ENCODE data around the gene OR5H6.

DNA sequence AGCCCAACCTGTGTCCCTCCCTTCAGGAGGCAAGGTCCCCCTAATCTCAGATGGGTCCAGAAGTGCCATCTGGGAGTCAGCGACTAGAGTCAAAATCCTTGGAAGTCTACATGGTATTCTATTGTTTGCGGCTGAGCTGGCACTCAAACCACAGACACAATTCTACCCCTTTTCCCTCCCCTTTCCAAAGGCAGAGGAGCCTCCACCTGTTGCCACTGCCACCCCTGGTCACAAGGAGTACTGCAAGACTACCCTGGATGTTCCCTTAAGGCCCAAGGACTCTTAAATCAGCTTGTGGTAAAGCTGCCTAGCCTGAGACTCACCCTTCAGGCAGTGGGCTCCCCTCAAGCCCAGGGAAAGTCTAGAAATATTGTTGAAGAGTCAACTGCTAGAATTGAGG is 4.3 kb upstream of the OR5H6 start:
- TF ChIP-seq, protein P1, sequence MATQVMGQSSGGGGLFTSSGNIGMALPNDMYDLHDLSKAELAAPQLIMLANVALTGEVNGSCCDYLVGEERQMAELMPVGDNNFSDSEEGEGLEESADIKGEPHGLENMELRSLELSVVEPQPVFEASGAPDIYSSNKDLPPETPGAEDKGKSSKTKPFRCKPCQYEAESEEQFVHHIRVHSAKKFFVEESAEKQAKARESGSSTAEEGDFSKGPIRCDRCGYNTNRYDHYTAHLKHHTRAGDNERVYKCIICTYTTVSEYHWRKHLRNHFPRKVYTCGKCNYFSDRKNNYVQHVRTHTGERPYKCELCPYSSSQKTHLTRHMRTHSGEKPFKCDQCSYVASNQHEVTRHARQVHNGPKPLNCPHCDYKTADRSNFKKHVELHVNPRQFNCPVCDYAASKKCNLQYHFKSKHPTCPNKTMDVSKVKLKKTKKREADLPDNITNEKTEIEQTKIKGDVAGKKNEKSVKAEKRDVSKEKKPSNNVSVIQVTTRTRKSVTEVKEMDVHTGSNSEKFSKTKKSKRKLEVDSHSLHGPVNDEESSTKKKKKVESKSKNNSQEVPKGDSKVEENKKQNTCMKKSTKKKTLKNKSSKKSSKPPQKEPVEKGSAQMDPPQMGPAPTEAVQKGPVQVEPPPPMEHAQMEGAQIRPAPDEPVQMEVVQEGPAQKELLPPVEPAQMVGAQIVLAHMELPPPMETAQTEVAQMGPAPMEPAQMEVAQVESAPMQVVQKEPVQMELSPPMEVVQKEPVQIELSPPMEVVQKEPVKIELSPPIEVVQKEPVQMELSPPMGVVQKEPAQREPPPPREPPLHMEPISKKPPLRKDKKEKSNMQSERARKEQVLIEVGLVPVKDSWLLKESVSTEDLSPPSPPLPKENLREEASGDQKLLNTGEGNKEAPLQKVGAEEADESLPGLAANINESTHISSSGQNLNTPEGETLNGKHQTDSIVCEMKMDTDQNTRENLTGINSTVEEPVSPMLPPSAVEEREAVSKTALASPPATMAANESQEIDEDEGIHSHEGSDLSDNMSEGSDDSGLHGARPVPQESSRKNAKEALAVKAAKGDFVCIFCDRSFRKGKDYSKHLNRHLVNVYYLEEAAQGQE (IDR thresholded peaks at IDR 0.05; ENCODE audit: borderline replicate concordance), result no peak
- TF ChIP-seq TAF1 (IDR thresholded peaks at IDR 0.05; ENCODE audit: low read depth) (no peak), EZH2 (IDR thresholded peaks at IDR 0.05; ENCODE audit: borderline replicate concordance, insufficient read depth, low read length, poor library complexity, severe bottlenecking) (no peak)
- TF ChIP-seq, protein P2, sequence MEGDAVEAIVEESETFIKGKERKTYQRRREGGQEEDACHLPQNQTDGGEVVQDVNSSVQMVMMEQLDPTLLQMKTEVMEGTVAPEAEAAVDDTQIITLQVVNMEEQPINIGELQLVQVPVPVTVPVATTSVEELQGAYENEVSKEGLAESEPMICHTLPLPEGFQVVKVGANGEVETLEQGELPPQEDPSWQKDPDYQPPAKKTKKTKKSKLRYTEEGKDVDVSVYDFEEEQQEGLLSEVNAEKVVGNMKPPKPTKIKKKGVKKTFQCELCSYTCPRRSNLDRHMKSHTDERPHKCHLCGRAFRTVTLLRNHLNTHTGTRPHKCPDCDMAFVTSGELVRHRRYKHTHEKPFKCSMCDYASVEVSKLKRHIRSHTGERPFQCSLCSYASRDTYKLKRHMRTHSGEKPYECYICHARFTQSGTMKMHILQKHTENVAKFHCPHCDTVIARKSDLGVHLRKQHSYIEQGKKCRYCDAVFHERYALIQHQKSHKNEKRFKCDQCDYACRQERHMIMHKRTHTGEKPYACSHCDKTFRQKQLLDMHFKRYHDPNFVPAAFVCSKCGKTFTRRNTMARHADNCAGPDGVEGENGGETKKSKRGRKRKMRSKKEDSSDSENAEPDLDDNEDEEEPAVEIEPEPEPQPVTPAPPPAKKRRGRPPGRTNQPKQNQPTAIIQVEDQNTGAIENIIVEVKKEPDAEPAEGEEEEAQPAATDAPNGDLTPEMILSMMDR (IDR thresholded peaks at IDR 0.05; ENCODE audit: poor library complexity, severe bottlenecking), result no peak

Measured in neural cell (in vitro differentiated cells).